ENCODE results near the gene RUNX2.

DNA sequence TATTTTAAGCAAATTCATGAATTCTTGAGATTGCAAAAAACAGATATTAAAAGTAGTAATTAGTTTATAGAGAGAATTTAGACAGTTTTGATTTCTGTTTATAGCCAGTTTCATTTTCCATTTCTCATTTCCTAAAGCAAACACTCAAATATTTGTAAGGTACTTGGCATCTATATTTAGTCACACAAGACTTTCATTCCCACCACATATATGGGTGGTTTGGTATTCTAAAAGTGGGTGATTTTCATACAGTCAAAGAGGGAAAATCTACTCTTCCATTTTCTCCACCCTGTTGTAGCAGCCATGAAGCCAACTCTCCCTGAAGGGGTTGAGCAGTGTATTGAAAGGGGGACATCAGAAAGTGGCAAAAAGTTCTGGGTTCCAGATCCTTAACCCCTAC is 230.7 kb downstream of the RUNX2 start:
- TF ChIP-seq, protein P1, sequence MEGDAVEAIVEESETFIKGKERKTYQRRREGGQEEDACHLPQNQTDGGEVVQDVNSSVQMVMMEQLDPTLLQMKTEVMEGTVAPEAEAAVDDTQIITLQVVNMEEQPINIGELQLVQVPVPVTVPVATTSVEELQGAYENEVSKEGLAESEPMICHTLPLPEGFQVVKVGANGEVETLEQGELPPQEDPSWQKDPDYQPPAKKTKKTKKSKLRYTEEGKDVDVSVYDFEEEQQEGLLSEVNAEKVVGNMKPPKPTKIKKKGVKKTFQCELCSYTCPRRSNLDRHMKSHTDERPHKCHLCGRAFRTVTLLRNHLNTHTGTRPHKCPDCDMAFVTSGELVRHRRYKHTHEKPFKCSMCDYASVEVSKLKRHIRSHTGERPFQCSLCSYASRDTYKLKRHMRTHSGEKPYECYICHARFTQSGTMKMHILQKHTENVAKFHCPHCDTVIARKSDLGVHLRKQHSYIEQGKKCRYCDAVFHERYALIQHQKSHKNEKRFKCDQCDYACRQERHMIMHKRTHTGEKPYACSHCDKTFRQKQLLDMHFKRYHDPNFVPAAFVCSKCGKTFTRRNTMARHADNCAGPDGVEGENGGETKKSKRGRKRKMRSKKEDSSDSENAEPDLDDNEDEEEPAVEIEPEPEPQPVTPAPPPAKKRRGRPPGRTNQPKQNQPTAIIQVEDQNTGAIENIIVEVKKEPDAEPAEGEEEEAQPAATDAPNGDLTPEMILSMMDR (conservative IDR thresholded peaks at IDR 0.05; ENCODE audit: low read depth in 2 of 2) = no peak
- TF ChIP-seq STAT1 (IDR thresholded peaks at IDR 0.05; ENCODE audit: unreplicated experiment) (no peak), EZH2phosphoT487 (IDR thresholded peaks at IDR 0.05; ENCODE audit: unreplicated experiment) (no peak), POLR2AphosphoS5 (IDR thresholded peaks at IDR 0.05; ENCODE audit: low read depth) (no peak), EZH2 (IDR thresholded peaks at IDR 0.05; ENCODE audit: low read depth, unreplicated experiment) (no peak), CREB1 (CRISPR knock-in tag; IDR thresholded peaks at IDR 0.05; ENCODE audit: low read depth) (no peak), NANOG (IDR thresholded peaks at IDR 0.05; ENCODE audit: borderline replicate concordance) (no peak)
- TF ChIP-seq, protein P2, sequence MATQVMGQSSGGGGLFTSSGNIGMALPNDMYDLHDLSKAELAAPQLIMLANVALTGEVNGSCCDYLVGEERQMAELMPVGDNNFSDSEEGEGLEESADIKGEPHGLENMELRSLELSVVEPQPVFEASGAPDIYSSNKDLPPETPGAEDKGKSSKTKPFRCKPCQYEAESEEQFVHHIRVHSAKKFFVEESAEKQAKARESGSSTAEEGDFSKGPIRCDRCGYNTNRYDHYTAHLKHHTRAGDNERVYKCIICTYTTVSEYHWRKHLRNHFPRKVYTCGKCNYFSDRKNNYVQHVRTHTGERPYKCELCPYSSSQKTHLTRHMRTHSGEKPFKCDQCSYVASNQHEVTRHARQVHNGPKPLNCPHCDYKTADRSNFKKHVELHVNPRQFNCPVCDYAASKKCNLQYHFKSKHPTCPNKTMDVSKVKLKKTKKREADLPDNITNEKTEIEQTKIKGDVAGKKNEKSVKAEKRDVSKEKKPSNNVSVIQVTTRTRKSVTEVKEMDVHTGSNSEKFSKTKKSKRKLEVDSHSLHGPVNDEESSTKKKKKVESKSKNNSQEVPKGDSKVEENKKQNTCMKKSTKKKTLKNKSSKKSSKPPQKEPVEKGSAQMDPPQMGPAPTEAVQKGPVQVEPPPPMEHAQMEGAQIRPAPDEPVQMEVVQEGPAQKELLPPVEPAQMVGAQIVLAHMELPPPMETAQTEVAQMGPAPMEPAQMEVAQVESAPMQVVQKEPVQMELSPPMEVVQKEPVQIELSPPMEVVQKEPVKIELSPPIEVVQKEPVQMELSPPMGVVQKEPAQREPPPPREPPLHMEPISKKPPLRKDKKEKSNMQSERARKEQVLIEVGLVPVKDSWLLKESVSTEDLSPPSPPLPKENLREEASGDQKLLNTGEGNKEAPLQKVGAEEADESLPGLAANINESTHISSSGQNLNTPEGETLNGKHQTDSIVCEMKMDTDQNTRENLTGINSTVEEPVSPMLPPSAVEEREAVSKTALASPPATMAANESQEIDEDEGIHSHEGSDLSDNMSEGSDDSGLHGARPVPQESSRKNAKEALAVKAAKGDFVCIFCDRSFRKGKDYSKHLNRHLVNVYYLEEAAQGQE (IDR thresholded peaks at IDR 0.05; ENCODE audit: unreplicated experiment) = no peak
